K562 (cell line): ENCODE results near the gene CNOT10. TPM values are rescaled to one million over a fixed set of nuclear protein-coding genes. Genes with fewer than 3 reads are reported as not detected.

Experiments used
- CREB3L1 ChIP-seq: fragments of 450-650 bp; IDR thresholded peaks from 2 replicates; pipeline ENCODE4 v1.6.1; 2014; ENCODE audit warnings: low read depth, mild to moderate bottlenecking, moderate library complexity, borderline replicate concordance
- DPF2 ChIP-seq: fragments of 450-650 bp; IDR thresholded peaks from 2 replicates; pipeline ENCODE4 v1.6.1; 2016
- KHSRP ChIP-seq: fragments of 450-650 bp; IDR thresholded peaks from 2 replicates; pipeline ENCODE4 v1.6.1; 2017
- MAFG ChIP-seq: fragments of 450-650 bp; conservative IDR thresholded peaks from 2 replicates; pipeline ENCODE4 v1.6.1; 2016; ENCODE audit warnings: missing genetic modification characterization, missing compliant biosample characterization
- MCM2 ChIP-seq: fragments of 450-650 bp; IDR thresholded peaks from 2 replicates; pipeline ENCODE4 v1.6.1; 2017; ENCODE audit warnings: low read depth, mild to moderate bottlenecking
- ZNF318 ChIP-seq, 2 experiments: fragments of 450-650 bp; IDR thresholded peaks; 2 replicates each; pipeline ENCODE4 v1.6.1; 2016; ENCODE audit warnings: mild to moderate bottlenecking in 2 of 2, borderline replicate concordance in 1 of 2, low read depth in 1 of 2, moderate library complexity in 1 of 2
- ZZZ3 ChIP-seq: fragments of 450-650 bp; IDR thresholded peaks from 2 replicates; pipeline ENCODE4 v1.6.1; 2016; ENCODE audit warnings: antibody characterized with exemption, mild to moderate bottlenecking, moderate library complexity
- polyA plus RNA-seq, 8 experiments: library from polyadenylated mRNA; depleted of rRNA in 4 of 8; stranded (reverse) in 5 of 8; unstranded in 3 of 8; fragments of >200 nt; fragmentation: Nextera tagmentation in 2 of 8; fragmentation: Illumina TruSeq in 1 of 8; extraction: Ambion mirVana in 2 of 8; extraction: Trizol in 1 of 8; gene quantifications; 2 replicates each; pipeline versions ENCODE4 v1.2.1 to v1.2.3, GENCODE V29; 2011 to 2014; ENCODE audit warnings: inconsistent platforms in 1 of 8, missing spikeins in 1 of 8
- total RNA-seq, 7 experiments: library from RNA; depleted of rRNA in 6 of 7; stranded (reverse); fragments of >200 nt in 6 of 7; fragmentation: Illumina TruSeq in 2 of 7; extraction: Trizol in 2 of 7; gene quantifications; 2 replicates each; pipeline versions ENCODE4 v1.2.1 to v1.2.3, GENCODE V29; 2011 to 2021; ENCODE audit warnings: low replicate concordance in 1 of 7
- TF ChIP-seq, protein P1 (sequence below), 2 experiments: fragments of 450-650 bp; IDR thresholded peaks; 2 replicates each; pipeline ENCODE4 v1.6.1; 2018; ENCODE audit warnings: mild to moderate bottlenecking in 2 of 2, low read depth in 1 of 2; ENCODE audit not compliant: partially characterized antibody in 2 of 2
- TF ChIP-seq, protein P2 (sequence below): fragments of 250-450 bp; sonication (Bioruptor Pico); IDR thresholded peaks from 2 replicates; pipeline ENCODE4 v1.5.0; 2021; ENCODE audit warnings: mild to moderate bottlenecking, moderate library complexity

Gene CNOT10
- total and polyA plus RNA-seq, 9 of the 15 experiments (the other 6 are each of a cell fraction or from before 2014, with no cell fraction given): 35.7 to 114 (median 81.9) TPM

DNA sequence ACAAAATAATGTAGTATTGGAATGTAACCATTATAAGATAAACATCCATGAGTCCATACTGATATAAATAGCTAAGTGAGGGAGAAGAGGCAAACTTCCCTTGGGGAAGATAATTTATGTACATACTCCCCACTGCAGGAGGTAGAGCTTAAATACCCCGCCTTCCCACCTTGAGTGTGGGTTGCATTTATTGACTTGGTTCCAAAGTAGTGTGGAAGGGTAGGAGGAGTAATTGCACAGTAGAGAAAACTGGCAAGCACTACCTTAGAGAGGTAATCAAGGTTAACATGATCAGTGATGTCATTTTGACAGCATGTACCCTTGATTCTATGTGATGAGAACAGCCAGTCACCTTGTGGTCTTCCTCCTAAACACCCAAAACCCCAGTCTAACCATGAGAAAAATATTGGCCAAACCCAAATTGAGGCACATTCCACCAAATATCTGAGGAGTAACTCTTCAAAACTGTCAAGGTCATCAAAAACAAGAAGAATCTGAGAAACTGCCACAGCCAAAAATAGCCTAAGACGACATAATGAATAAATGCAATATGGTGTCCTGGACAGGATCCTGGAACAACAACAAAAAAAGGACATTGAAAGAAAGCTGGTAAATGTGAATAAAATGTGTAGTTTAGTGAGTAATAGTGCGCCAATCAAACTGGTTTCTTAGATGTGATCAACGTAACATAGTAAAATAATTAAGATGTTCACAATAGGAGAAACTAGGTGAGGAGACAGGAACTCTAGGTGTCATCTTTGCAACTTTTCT, 774 bp upstream of the CNOT10 start (continued):
- TF ChIP-seq, protein P1, sequence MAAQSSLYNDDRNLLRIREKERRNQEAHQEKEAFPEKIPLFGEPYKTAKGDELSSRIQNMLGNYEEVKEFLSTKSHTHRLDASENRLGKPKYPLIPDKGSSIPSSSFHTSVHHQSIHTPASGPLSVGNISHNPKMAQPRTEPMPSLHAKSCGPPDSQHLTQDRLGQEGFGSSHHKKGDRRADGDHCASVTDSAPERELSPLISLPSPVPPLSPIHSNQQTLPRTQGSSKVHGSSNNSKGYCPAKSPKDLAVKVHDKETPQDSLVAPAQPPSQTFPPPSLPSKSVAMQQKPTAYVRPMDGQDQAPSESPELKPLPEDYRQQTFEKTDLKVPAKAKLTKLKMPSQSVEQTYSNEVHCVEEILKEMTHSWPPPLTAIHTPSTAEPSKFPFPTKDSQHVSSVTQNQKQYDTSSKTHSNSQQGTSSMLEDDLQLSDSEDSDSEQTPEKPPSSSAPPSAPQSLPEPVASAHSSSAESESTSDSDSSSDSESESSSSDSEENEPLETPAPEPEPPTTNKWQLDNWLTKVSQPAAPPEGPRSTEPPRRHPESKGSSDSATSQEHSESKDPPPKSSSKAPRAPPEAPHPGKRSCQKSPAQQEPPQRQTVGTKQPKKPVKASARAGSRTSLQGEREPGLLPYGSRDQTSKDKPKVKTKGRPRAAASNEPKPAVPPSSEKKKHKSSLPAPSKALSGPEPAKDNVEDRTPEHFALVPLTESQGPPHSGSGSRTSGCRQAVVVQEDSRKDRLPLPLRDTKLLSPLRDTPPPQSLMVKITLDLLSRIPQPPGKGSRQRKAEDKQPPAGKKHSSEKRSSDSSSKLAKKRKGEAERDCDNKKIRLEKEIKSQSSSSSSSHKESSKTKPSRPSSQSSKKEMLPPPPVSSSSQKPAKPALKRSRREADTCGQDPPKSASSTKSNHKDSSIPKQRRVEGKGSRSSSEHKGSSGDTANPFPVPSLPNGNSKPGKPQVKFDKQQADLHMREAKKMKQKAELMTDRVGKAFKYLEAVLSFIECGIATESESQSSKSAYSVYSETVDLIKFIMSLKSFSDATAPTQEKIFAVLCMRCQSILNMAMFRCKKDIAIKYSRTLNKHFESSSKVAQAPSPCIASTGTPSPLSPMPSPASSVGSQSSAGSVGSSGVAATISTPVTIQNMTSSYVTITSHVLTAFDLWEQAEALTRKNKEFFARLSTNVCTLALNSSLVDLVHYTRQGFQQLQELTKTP (IDR thresholded peaks at IDR 0.05; ENCODE audit: low read depth in 1 of 2, partially characterized antibody in 2 of 2): peak in 1 of 2 experiments; percentile 91
- TF ChIP-seq CREB3L1: no peak
- no peak for TF ChIP-seq ZZZ3
- TF ChIP-seq, protein P2, sequence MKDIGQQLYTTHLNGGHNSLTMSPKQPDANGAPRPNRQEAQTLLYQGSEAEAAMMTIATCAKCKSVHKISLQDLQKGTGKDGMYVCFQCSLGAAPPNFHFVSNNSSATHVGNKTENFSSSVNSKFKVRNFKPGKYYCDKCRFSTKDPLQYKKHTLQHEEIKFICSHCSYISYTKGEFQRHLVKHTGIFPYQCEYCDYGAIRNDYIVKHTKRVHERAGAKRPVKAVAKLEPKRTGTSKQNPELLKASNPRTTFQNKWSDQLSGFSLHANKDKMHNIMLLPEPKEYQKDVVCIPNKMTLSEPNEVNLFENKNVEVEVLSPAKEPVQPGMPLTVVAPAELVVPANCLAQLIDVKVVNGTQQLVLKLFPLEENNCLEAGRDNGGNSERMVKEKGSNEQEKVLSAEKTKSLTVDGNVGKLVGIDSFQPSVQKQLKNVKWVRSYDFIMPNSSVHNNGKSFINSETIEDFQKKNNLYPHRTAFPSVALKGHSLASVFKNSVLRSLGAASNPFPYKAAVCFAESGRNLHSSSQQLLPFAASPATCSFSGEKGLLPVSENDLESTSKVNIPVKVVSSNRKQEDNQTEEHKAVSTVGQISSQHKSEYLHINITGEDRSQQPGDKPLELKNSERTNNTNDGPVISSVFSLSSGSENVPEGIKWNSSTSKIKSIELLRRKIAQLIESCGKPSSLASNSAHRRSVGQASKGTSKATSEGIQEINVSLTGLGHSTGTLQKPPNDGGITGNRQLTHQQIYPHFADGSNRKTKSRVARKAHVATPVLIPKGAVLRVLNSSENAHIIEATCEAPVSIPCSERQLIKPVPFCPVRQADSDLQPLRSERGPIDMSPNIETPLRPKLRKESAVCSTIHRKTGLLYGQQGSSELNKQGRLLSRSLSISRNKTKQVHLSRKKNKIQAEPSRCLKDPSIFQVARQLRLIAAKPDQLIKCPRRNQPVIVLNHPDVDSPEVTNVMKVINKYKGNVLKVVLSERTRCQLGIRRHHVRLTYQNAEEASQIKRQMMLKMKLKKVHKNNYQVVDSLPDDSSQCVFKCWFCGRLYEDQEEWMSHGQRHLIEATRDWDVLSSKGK (CRISPR knock-in tag): no peak
- TF ChIP-seq KHSRP: no peak
- no peak for TF ChIP-seq ZNF318 (IDR thresholded peaks at IDR 0.05; ENCODE audit: borderline replicate concordance in 1 of 2, low read depth in 1 of 2)
- TF ChIP-seq MAFG (tag): peak; percentile 91
- 0 out of 2 replicates have a peak, but pooled peaks have one; percentile 8 for TF ChIP-seq DPF2
- TF ChIP-seq MCM2: no peak
